ENCODE results near the gene ANK3. TPM values are rescaled to one million over a fixed set of nuclear protein-coding genes. Genes with fewer than 3 reads are reported as not detected.

The ANK3 gene
- total and polyA plus RNA-seq, 2 experiments from 2014 or later: 26.2 to 49.0 TPM

DNA sequence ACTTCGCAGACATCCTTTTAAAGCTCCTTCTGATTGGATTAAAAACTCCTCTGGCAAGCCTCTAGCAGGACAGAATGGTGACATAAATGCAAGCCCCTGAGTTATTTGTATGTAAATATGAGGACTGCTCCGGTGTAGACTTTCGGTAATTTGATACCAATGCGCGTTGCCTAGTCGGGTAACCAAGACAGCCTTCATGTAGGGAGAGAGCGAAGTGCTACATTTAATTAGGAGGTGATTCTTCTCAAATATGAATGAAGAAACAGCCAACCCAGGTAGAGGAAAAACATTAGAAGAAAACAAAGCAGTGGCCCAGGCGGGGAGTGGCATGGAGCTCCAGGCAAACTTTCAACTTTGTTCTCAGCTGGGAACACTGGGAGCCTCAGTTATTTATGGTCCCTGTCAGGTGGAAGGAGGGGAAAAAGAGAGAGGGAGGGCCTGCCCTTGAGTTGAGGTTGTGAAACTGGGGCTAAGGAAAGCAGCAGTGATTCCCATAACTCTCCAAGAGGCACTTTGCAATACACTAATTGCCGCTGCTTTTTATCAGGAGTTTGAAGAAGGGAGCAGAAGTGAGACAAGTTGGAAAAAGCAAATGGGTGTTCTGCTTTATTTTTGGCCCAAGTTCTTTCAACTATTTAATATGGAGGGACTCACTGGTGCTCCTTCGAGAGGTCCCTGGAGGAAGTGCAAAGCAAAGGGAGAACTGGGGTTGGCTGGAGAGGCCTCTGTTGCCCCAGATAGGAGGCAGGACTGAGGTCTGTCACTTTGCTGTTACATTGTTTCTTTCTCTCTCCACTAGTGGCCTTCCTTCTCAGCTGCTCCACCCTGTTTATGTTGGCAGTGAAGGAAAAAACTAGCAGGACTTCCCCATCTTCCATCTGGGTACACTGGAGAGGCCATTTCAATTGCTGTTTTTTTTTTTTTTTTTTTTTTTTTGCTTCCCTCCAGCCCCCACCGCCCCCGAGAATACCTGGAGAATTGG, 248.7 kb downstream of the ANK3 start:
- H3K9me3 ChIP-seq (ENCODE audit: low read depth): no peaks in the 10 kb centered on the region
- H2AFZ ChIP-seq: peak overlapping the region; percentile 1
- peak overlapping the region; percentile 7 for H3K4me3 ChIP-seq
- H4K20me1 ChIP-seq (ENCODE audit: insufficient read depth, poor library complexity, severe bottlenecking): no peaks in the 10 kb centered on the region
- peak overlapping the region; percentile 80 for H3K27ac ChIP-seq
- H3K36me3 ChIP-seq (replicated peaks; ENCODE audit: insufficient read depth, low read depth): no peaks in the 10 kb centered on the region
- H3K27me3 ChIP-seq: no peaks in the 10 kb centered on the region
- peak overlapping the region; percentile 66 for H3K4me2 ChIP-seq
- H3K79me2 ChIP-seq: peaks cover 17% of the 10 kb centered on the region
- DNase-seq (ENCODE audit: low spot score): peak; percentile 75
- no peaks in the 10 kb centered on the region for H3K9me2 ChIP-seq (replicated peaks; ENCODE audit: insufficient read depth)
- peaks cover 16% of the 10 kb centered on the region for H3K4me1 ChIP-seq (ENCODE audit: insufficient read depth)
- 22% methylated on average over 12 of the region's 12 CpGs for whole genome bisulfite sequencing (ENCODE audit: low lambda C conversion rate, missing lambda C conversion rate)
- TF ChIP-seq CTCF (IDR thresholded peaks at IDR 0.05; ENCODE audit: poor library complexity): no peak
- no peak for TF ChIP-seq EZH2 (IDR thresholded peaks at IDR 0.05; ENCODE audit: borderline replicate concordance)
- TF ChIP-seq EZH2phosphoT487 (IDR thresholded peaks at IDR 0.05; ENCODE audit: low read depth, severe bottlenecking, unreplicated experiment): no peak

DNA sequence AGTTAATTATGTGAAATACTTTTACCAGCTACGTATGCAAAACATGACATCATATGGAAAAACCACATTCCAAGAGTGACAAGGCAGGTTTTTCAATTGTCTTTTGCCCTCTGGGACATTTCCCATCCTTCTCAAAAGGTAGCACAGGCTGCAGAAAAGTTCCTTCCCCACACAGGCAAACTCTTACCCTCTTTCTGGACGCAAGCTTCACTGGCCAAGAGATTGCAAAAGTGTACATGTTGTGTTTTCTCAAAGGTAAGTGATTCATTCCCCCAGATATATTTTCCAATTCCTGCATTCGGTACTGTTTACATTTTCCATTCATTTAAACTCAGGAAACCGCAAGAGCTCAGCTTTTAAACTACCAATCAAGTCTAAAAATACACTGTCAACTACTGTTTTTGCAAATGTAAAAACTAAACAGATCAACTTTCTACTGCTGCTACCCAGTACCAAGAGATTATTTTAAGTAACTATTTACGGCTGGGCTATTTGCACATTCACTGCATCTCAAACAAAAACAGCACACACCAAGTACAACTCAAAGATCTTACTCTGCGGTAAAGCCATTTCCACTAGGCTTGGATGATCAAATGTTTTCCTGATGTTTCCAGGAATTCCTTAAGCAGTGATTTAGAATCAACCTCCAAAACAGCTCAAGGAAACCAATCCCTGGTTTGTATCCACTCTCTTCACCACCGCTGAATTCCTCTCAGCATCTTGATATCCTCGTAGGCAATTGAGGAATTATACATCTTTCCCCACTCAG, 249.7 kb downstream of the ANK3 start:
- WGBS (ENCODE audit: low lambda C conversion rate, missing lambda C conversion rate): 3% methylated on average over 8 of the region's 8 CpGs
- Histone ChIP-seq H3K27me3 (no peaks in the 10 kb centered on the region), H3K4me1 (ENCODE audit: insufficient read depth) (peaks cover 16% of the 10 kb centered on the region), H3K4me2 (peak overlapping the region; percentile 66), H2AFZ (peak overlapping the region; percentile 1), H3K27ac (peak overlapping the region; percentile 80), H4K20me1 (ENCODE audit: insufficient read depth, poor library complexity, severe bottlenecking) (no peaks in the 10 kb centered on the region), H3K79me2 (peaks cover 19% of the 10 kb centered on the region), H3K9me2 (replicated peaks; ENCODE audit: insufficient read depth) (no peaks in the 10 kb centered on the region), H3K9me3 (ENCODE audit: low read depth) (no peaks in the 10 kb centered on the region), H3K4me3 (peak overlapping the region; percentile 7), H3K36me3 (replicated peaks; ENCODE audit: insufficient read depth, low read depth) (no peaks in the 10 kb centered on the region)
- TF ChIP-seq CTCF (IDR thresholded peaks at IDR 0.05; ENCODE audit: poor library complexity) (no peak), EZH2phosphoT487 (IDR thresholded peaks at IDR 0.05; ENCODE audit: low read depth, severe bottlenecking, unreplicated experiment) (peak; percentile 84)
- peak; percentile 23 for DNase-seq (ENCODE audit: low spot score)

- H3K4me2 ChIP-seq: peak overlapping the region; percentile 66
- peaks cover 19% of the 10 kb centered on the region for H3K79me2 ChIP-seq
- no peak overlapping the region for H2AFZ ChIP-seq
- H3K4me3 ChIP-seq: peak overlapping the region; percentile 7
- DNase-seq (ENCODE audit: low spot score): no peak
- H3K27me3 ChIP-seq: no peaks in the 10 kb centered on the region
- H3K9me3 ChIP-seq (ENCODE audit: low read depth): no peaks in the 10 kb centered on the region
- H3K4me1 ChIP-seq (ENCODE audit: insufficient read depth): peaks cover 16% of the 10 kb centered on the region
- no peaks in the 10 kb centered on the region for H3K36me3 ChIP-seq (replicated peaks; ENCODE audit: insufficient read depth, low read depth)
- H3K27ac ChIP-seq: peak overlapping the region; percentile 80
- no peaks in the 10 kb centered on the region for H4K20me1 ChIP-seq (ENCODE audit: insufficient read depth, poor library complexity, severe bottlenecking)
- no peaks in the 10 kb centered on the region for H3K9me2 ChIP-seq (replicated peaks; ENCODE audit: insufficient read depth)
- TF ChIP-seq CTCF (IDR thresholded peaks at IDR 0.05; ENCODE audit: poor library complexity) (no peak), EZH2 (IDR thresholded peaks at IDR 0.05; ENCODE audit: borderline replicate concordance) (no peak), EZH2phosphoT487 (IDR thresholded peaks at IDR 0.05; ENCODE audit: low read depth, severe bottlenecking, unreplicated experiment) (no peak)
- 37% methylated on average over 3 of the region's 3 CpGs for WGBS (ENCODE audit: low lambda C conversion rate, missing lambda C conversion rate)
Observed at GRCh38 chr10:60139290-60139689, 250.4 kb downstream of the ANK3 start.
